22Rv1 (cell line): ENCODE measurements around the gene ZNF32.

Experiments used
- CTCF ChIP-seq: fragments of 450-650 bp; IDR thresholded peaks from 2 replicates; pipeline ENCODE4 v1.5.1; 2017; ENCODE audit warnings: mild to moderate bottlenecking
- ZFX ChIP-seq: fragments of 450-650 bp; IDR thresholded peaks from 2 replicates; pipeline ENCODE4 v1.6.1; 2017; ENCODE audit warnings: antibody characterized with exemption, borderline replicate concordance

- TF ChIP-seq CTCF (no peak), ZFX (no peak)
Measured at GRCh38 chr10:43653746-43654145, 5.1 kb upstream of the ZNF32 start.
